ENCODE measurements around the gene EXD3.
"Not testable (repeated sequence)": the region's sequence is repeated elsewhere in the genome, so short reads cannot be mapped to it uniquely, and the experiment has no call there.

Gene EXD3

DNA sequence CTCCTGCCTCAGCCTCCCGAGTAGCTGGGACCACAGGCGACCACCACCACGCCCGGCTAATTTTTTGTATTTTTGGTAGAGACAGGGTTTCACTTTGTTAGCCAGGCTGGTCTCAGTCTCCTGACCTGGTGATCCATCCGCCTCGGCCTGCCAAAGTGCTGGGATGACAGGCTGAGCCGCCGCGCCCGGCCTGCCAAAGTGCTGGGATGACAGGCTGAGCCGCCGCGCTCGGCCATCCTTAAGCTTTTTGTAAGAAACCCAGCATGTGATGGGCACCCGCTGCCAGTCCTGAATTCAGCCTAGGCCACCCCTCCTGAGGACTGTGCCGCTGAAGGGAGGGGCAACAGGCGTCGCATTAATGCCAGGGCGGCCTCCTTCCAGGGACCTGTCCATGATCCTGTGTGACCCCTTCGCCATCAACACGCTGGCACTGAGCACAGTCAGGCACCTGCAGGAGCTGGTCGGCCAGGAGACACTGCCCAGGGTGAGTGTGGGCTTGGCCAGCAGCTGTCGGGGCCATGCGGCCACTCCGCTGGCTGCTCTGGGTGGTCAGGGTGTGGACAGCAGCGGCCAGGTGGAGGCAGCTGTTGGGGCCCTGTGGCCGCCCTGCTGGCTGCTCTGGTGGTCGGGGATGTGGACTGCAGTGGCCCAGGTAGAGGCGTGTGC is 157.3 kb downstream of the EXD3 start:
- DNase-seq: no peak

DNA sequence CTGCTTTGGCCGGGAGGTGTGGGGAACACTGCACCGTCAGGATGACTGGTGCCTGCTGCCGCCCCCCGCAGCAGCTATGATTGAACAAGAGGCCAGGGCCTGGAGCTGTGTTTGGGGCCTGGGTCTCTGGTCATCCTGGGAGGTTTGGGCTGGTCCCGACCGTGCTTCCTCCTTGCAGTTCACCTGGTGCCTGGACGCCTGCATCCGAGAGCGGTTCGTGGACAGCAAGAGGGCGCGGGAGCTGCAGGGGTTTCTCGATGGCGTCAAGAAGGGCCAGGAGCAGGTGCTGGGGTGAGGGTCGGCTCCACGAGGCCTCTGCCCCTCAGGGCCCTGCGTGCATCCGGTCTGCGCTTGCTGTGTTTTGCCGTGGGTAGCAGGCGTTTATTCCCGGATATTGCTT is 158.9 kb downstream of the EXD3 start:
- DNase-seq: no peak

DNA sequence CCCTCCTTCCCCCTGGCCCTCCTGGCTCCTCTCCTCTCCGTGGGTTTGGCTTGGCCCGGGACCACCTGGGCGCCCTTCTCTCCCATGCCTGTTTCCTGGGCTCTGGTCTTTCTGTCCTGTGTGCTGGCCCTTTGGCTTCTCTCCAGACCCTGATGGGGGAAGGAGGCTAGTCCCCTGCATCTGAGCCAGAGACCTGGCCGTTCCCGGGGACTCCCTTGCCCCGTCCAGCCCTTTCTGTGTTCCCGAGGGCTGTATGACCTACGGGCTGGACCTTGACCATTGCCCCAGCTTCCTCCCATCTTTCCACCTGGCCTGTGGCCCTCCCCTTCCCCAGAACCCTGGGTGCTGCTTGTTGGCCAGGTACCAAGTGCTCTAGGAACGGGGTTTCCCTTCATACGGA is 159.5 kb downstream of the EXD3 start:
- no peak for DNase-seq

DNA sequence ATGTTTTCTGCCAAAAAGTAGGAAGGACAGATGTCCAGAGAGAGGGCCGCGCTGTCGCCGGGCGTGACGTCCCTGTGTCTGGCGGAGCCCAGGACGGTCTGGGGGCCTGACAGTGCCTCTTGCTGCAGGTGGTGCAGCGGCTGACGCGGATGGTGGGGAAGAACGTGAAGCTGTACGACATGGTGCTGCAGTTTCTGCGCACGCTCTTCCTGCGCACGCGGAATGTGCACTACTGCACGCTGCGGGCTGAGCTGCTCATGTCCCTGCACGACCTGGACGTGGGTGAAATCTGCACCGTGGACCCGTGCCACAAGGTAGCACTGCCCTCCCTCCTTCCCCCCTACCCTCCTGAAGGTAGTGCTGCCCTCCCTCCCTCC is 160.1 kb downstream of the EXD3 start:
- no peak for DNase-seq

DNA sequence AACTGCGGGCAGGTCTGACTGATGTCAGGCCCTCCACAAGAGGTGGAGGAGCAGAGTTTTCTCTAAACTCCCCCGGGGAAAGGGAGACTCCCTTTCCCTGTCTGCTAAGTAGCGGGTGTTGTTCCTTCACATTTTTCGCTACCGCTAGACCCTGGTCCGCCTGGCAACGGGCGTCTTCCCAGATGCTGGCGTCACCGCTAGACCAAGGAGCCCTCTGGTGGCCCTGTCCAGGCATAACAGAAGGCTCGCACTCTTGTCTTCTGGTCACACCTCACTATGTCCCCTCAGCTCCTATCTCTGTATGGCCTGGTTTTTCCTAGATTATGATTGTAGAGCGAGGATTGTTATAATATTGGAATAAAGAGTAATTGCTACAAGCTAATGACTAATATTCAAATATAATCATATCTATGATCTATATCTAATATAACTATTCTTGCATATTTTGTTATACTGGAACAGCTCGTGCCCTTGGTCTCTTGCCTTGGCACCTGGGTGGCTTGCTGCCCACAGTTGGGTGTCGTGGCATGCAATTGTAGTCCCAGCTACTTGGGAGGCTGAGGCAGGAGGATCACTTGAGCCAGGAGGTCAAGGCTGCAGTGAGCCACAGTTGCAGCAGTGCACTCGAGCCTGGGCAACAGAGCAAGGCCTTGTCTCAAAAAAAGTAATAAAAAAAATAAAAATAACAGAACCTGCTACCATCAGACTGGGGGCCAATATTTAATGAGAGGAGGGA is 160.6 kb downstream of the EXD3 start:
- not testable (repeated sequence) for DNase-seq
